Suppressor macrophage treated with lipopolysaccharide for 1 hour (primary cell): Measurements from ENCODE around the gene NDUFA7.

Experiments used
- DNase-seq, 3 donors: peaks; one replicate each; pipeline ENCODE4 v3.0.0-alpha.2; 2020 to 2022

NDUFA7 gene

GRCh38 chr19:8261347-8261746, 59.8 kb downstream of the NDUFA7 start:
- DNase-seq, result no peak
